Measurements from ENCODE around the gene LURAP1L. TPM values are rescaled to one million over a fixed set of nuclear protein-coding genes. Genes with fewer than 3 reads are reported as not detected.

The LURAP1L gene
- total and polyA plus RNA-seq, 9 donors: 1.7 to 10.8 (median 4.2) TPM

DNA sequence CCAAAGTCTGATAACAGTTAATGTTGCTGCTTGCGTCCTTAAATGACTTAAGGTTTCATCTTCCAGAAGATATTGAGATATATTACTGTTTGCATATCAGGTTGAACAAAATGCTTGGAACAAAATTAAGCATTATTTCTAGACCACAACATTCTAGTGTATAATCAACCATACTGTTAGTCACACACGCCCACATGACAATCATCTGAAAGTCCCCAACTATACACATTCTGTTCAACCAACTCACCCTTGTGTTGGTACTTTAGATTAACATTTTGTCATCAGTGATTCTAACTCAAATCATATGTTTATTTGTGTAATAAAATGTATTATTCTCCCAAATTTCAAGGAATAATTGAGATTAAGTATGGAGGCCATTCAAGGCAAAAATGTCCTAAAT is 47.3 kb downstream of the LURAP1L start:
- Histone ChIP-seq H3K4me3 (no peak overlapping the region), H3K36me3 (no peaks in the 10 kb centered on the region), H3K4me1 (ENCODE audit: insufficient read depth) (no peaks in the 10 kb centered on the region), H3K27ac (no peak overlapping the region), H3K27me3 (no peaks in the 10 kb centered on the region), H3K9me3 (no peaks in the 10 kb centered on the region)
- intact Hi-C loops (cut with DNase I): no loop called here
- TF ChIP-seq EP300 (IDR thresholded peaks at IDR 0.05): no peak
- TF ChIP-seq, protein P1, sequence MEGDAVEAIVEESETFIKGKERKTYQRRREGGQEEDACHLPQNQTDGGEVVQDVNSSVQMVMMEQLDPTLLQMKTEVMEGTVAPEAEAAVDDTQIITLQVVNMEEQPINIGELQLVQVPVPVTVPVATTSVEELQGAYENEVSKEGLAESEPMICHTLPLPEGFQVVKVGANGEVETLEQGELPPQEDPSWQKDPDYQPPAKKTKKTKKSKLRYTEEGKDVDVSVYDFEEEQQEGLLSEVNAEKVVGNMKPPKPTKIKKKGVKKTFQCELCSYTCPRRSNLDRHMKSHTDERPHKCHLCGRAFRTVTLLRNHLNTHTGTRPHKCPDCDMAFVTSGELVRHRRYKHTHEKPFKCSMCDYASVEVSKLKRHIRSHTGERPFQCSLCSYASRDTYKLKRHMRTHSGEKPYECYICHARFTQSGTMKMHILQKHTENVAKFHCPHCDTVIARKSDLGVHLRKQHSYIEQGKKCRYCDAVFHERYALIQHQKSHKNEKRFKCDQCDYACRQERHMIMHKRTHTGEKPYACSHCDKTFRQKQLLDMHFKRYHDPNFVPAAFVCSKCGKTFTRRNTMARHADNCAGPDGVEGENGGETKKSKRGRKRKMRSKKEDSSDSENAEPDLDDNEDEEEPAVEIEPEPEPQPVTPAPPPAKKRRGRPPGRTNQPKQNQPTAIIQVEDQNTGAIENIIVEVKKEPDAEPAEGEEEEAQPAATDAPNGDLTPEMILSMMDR (IDR thresholded peaks at IDR 0.05): no peak
- TF ChIP-seq POLR2A (IDR thresholded peaks at IDR 0.05): no peak
- 86 to 89% (median 88%) methylated on average over 2 of the region's 2 CpGs for WGBS, 3 donors
- no peak for DNase-seq

DNA sequence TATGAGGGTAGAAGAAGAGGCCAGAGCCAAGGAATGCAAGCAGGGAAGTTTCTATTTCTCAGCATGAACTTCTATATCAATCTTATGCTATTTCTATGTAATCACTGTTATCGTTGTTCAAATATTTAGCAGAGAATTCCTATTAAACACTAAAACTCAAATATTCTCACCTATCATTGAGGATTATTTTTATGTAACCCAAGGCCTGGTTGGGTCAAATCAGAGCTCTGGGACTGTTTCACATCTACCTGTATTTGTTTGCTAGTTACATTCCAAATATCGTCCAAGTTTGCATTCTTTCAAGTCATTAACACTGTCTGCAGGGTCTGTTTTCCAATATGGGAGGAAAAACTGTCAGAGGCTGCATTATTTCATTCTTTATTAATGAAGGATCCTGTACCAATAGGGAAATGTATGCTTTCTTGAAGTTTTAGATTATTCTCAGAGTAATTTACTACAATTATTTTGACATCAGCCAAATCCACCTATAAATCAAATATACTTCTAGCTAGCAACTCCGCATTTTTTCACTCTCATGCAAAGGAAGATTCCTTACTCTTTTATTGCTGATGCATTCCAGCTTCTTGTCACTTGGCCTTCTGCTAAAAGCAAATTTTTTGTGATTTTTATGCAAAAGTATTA is 52.2 kb downstream of the LURAP1L start:
- intact Hi-C loops (cut with DNase I): no loop called here
- H3K27ac ChIP-seq: no peak overlapping the region

DNA sequence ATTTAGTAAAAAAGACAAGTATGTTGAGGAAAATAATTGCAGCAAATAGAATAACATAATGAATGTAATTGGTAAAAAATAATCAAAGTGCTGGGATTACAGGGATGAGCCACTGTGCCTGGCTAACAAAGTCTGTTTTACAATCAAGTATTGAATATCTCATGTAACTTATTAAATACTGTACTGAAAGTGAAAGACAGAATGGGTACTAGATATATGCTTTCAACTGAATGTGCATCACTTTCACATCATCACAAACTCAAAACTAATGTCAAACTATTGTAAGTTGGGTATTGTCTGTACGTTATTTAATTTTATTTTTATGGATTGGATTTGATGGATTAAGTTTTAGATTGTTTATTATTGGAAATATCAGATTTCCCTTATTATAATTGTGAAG is 58.9 kb downstream of the LURAP1L start:
- Histone ChIP-seq H3K27me3 (no peaks in the 10 kb centered on the region), H3K4me1 (ENCODE audit: insufficient read depth) (no peaks in the 10 kb centered on the region), H3K36me3 (no peaks in the 10 kb centered on the region), H3K4me3 (no peak overlapping the region), H3K9me3 (no peaks in the 10 kb centered on the region), H3K27ac (no peak overlapping the region)
- intact Hi-C loops (cut with DNase I): no loop called here
- DNase-seq: no peak
- 90 to 97% (median 93%) methylated on average over 1 of the region's 1 CpG for WGBS, 3 donors
- TF ChIP-seq, protein P1 (IDR thresholded peaks at IDR 0.05): no peak
- TF ChIP-seq POLR2A (IDR thresholded peaks at IDR 0.05) (no peak), EP300 (IDR thresholded peaks at IDR 0.05) (no peak)

More for the DNA sequence above, 52.2 kb downstream of the LURAP1L start:
- Histone ChIP-seq H3K36me3 (no peaks in the 10 kb centered on the region), H3K27me3 (no peaks in the 10 kb centered on the region), H3K4me1 (ENCODE audit: insufficient read depth) (no peaks in the 10 kb centered on the region), H3K9me3 (no peaks in the 10 kb centered on the region), H3K4me3 (no peak overlapping the region)
- no peak for TF ChIP-seq POLR2A (IDR thresholded peaks at IDR 0.05)
- TF ChIP-seq, protein P1 (IDR thresholded peaks at IDR 0.05): no peak
- TF ChIP-seq EP300 (IDR thresholded peaks at IDR 0.05): no peak
- WGBS, 3 donors: 18 to 21% (median 18%) methylated on average over 3 of the region's 3 CpGs
- no peak for DNase-seq

DNA sequence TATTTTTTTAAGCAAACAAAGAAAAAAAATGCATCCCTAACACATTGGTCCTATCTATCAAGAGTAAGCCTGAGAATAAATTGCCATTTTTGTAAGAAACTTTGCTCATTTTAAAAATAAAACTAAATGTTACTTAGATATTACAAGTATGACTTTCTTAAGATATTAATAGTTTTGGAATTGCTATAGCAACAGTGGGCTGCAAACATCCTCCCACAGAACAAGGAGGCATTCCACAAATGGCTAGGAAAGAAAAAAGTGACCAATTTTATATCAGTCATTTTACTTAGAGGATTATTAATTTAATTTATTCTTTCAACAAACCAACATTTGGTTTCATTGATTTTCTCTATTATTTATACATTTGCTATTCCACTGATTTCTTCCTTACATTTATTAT is 63.7 kb downstream of the LURAP1L start:
- TF ChIP-seq POLR2A (IDR thresholded peaks at IDR 0.05): no peak
- TF ChIP-seq, protein P1 (IDR thresholded peaks at IDR 0.05): no peak
- no peak for TF ChIP-seq EP300 (IDR thresholded peaks at IDR 0.05)
- DNase-seq: no peak
- H3K36me3 ChIP-seq: no peaks in the 10 kb centered on the region
- intact Hi-C loops (cut with DNase I): no loop called here
- no peaks in the 10 kb centered on the region for H3K9me3 ChIP-seq
- no peak overlapping the region for H3K4me3 ChIP-seq
- no peaks in the 10 kb centered on the region for H3K4me1 ChIP-seq (ENCODE audit: insufficient read depth)
- H3K27me3 ChIP-seq: no peaks in the 10 kb centered on the region
- no peak overlapping the region for H3K27ac ChIP-seq

Data from ovary (tissue), 9 donors.